AG09309 (cell line): ENCODE measurements around the gene KLKB1.

Experiments used
- DNase-seq: peaks from one replicate; pipeline ENCODE4 v3.0.0-alpha.2; 2010; ENCODE audit warnings: low read depth
- H3K4me3 ChIP-seq: 2 replicates; pipeline ENCODE4 v1.5.1; 2011; ENCODE audit warnings: mild to moderate bottlenecking, low read depth, low read length, moderate library complexity; ENCODE audit not compliant: control insufficient read depth
- TF ChIP-seq, protein P1 (sequence below): IDR thresholded peaks from 2 replicates; pipeline ENCODE4 v1.5.1; 2011; ENCODE audit warnings: mild to moderate bottlenecking, low read depth, low read length, inconsistent platforms; ENCODE audit not compliant: insufficient read depth, control insufficient read depth; ENCODE audit errors: missing control alignments

Gene KLKB1

DNA sequence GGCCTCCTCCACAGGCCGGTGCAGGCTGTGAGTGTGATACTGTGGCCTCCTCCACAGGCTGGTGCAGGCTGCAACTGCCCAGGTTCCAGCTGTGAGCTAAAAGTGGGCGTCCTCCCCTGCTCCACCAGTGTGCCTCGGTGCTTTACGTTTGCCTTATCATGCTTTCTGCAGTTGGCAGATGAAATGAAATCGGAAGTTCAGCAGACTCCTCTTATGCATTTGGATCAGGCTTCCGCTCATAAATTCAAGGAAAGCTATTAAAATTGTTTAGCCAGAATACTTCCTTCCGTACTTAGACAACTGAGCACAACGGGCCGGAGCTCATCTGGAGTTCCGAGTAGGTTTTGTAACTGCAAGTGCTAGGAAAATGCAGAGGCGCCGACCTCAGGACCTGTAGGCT, 23.9 kb upstream of the KLKB1 start:
- TF ChIP-seq, protein P1, sequence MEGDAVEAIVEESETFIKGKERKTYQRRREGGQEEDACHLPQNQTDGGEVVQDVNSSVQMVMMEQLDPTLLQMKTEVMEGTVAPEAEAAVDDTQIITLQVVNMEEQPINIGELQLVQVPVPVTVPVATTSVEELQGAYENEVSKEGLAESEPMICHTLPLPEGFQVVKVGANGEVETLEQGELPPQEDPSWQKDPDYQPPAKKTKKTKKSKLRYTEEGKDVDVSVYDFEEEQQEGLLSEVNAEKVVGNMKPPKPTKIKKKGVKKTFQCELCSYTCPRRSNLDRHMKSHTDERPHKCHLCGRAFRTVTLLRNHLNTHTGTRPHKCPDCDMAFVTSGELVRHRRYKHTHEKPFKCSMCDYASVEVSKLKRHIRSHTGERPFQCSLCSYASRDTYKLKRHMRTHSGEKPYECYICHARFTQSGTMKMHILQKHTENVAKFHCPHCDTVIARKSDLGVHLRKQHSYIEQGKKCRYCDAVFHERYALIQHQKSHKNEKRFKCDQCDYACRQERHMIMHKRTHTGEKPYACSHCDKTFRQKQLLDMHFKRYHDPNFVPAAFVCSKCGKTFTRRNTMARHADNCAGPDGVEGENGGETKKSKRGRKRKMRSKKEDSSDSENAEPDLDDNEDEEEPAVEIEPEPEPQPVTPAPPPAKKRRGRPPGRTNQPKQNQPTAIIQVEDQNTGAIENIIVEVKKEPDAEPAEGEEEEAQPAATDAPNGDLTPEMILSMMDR, result no peak
- DNase-seq, result no peak
- no peak overlapping the region for H3K4me3 ChIP-seq

- DNase-seq, result no peak
- no peak overlapping the region for H3K4me3 ChIP-seq
- TF ChIP-seq, protein P1, result no peak
Observed at GRCh38 chr4:186204103-186204559, 23.2 kb upstream of the KLKB1 start.

DNA sequence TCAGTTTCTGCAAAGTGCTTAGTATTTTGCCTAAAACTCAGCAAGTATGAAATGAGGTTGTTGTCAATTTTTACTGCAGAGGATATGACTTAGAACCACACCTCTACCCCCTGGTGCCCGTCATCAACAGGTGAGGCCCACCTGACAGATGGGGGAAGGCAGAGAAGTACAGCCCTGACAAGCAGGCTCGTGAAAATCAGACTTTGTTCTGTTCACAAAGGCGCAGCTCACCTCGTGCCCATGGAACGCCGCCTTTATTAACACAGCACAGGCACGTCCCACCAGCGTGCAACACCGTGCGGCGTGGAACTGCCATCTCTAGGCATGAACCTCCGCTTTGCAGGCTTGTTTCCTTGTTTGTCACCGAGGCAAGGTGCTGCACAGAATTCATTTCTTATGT, 22.6 kb upstream of the KLKB1 start:
- no peak for DNase-seq
- TF ChIP-seq, protein P1, result no peak
- no peak overlapping the region for H3K4me3 ChIP-seq

- no peak overlapping the region for H3K4me3 ChIP-seq
- no peak for DNase-seq
- TF ChIP-seq, protein P1, result no peak
Observed at GRCh38 chr4:186205156-186205555, 22.2 kb upstream of the KLKB1 start.

DNA sequence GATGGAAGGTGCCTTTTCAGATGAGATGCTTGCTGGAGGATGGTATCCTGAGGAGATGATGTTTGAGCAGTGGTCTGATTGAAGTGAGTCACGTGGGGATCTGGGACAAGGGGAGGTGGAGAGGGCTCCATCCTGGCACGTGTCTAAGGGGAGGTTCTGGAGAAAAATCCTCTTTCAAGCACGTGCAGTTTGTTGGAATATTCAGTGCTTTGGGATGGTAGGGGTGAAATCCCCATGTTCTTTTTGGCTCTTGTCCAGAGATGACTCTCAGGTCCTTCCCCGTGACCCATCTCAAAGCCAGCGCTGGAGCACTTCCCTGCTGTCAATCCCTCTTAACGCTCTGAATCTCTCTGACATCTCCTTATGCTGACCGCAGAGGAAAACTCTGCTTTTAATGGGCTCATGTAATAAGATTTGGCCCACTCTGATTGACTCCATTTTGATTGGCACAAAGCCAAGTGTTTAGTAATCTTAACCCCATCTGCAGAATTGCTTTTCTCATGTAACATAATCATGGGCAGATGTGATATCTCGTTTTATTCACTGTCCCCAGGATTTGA, 10.8 kb upstream of the KLKB1 start:
- no peak for DNase-seq
- TF ChIP-seq, protein P1, result no peak
- no peak overlapping the region for H3K4me3 ChIP-seq

DNA sequence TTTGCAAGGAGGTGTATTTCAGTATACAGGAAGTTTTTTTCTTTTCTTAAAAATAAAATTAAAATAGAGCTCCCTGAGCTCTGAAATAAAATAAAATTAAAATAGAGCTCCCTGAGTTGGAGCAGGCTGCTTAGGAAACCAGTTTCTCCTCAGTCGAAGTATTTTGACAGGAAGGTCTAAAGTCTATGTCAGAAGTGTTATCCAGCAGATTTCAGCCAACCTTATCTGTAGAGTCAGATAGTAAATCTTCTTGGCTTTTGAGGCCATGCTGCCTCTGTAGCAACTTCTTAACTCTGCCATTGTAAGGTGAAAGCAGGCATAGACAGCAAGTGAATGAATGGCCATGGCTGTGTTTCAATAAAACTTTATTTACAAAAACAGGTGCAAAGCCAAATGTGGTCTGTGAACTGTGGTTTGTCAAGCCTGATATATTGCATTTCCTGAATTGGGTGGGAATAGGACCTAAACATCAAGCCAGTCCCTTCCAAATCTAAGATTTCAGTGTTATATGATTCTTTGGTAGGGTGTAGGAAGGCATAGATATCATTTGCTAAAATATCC, 9.5 kb upstream of the KLKB1 start:
- no peak for DNase-seq
- TF ChIP-seq, protein P1, result no peak

More for the DNA sequence above, 9.5 kb upstream of the KLKB1 start:
- no peak overlapping the region for H3K4me3 ChIP-seq
